OCI-LY7 (cell line): ENCODE data around the gene STON2. TPM values are rescaled to one million over a fixed set of nuclear protein-coding genes. Genes with fewer than 3 reads are reported as not detected.
A peak's percentile ranks its signal among the peaks of the same experiment; 100 is the strongest.

Experiments used
- BruUV-seq: library from RNA; stranded (reverse); fragments of 400-500 nt; replicated peaks from 2 replicates; lab custom pipeline; 2021; lab: Mats Ljungman, UMichigan
- CTCF ChIA-PET: fragments of 300-600 bp; sonication (Branson Sonifier 250); formaldehyde crosslinking; loops from one replicate; lab custom pipeline; 2022; ENCODE audit warnings: antibody characterized with exemption; ENCODE audit not compliant: unreplicated experiment; lab: Charles Lee
- POLR2A ChIA-PET: fragments of 300-600 bp; sonication (Branson Sonifier 250); formaldehyde crosslinking; loops from one replicate; lab custom pipeline; 2022; ENCODE audit warnings: antibody characterized with exemption; lab: Charles Lee
- DNase-seq: peaks from one replicate; pipeline ENCODE4 v3.0.0-alpha.2; 2015; ENCODE audit warnings: low spot score
- H2AFZ ChIP-seq: fragments of 200-600 bp; sonication (generic), shearing (Covaris generic); 2 replicates; pipeline ENCODE4 v1.6.1; 2014; ENCODE audit warnings: mild to moderate bottlenecking, antibody characterized with exemption, low read length, moderate library complexity
- H3K27ac ChIP-seq: fragments of 200-600 bp; sonication (generic); 2 replicates; pipeline ENCODE4 v1.5.1; 2014; ENCODE audit warnings: mixed run types, low read depth, mild to moderate bottlenecking, moderate library complexity, low read length, inconsistent platforms; ENCODE audit not compliant: poor library complexity, severe bottlenecking
- H3K36me3 ChIP-seq: fragments of 200-600 bp; sonication (generic); 2 replicates; pipeline ENCODE4 v1.6.1; 2014; ENCODE audit warnings: mild to moderate bottlenecking, antibody characterized with exemption, low read length, moderate library complexity, mixed read lengths; ENCODE audit not compliant: insufficient read depth
- H3K4me1 ChIP-seq: fragments of 200-600 bp; sonication (generic); 2 replicates; pipeline ENCODE4 v1.5.1; 2014; ENCODE audit warnings: mild to moderate bottlenecking, low read length; ENCODE audit not compliant: insufficient read depth, poor library complexity, severe bottlenecking
- H3K4me2 ChIP-seq: fragments of 200-600 bp; sonication (generic); 2 replicates; pipeline ENCODE4 v1.6.1; 2014; ENCODE audit warnings: mild to moderate bottlenecking, low read length
- H3K4me3 ChIP-seq: fragments of 200-600 bp; sonication (generic); 2 replicates; pipeline ENCODE4 v1.5.1; 2014; ENCODE audit warnings: mild to moderate bottlenecking, low read depth, low read length; ENCODE audit not compliant: poor library complexity, severe bottlenecking
- H3K79me2 ChIP-seq: fragments of 200-600 bp; sonication (generic); 2 replicates; pipeline ENCODE4 v1.6.1; 2016; ENCODE audit warnings: low read depth, mild to moderate bottlenecking, low read length, moderate library complexity, mixed read lengths; ENCODE audit not compliant: insufficient read depth
- H3K9me2 ChIP-seq: fragments of 200-600 bp; sonication (generic); 2 replicates; pipeline ENCODE4 v1.6.1; 2016; ENCODE audit warnings: mild to moderate bottlenecking, low read length, mixed read lengths; ENCODE audit not compliant: insufficient read depth
- H3K9me3 ChIP-seq: fragments of 200-600 bp; sonication (generic); 2 replicates; pipeline ENCODE4 v1.6.1; 2014; ENCODE audit warnings: mild to moderate bottlenecking, mixed run types, low read length, mixed read lengths
- H4K20me1 ChIP-seq: fragments of 200-600 bp; sonication (generic); 2 replicates; pipeline ENCODE4 v1.6.1; 2014; ENCODE audit warnings: mild to moderate bottlenecking, antibody characterized with exemption, low read length, moderate library complexity, mixed read lengths; ENCODE audit not compliant: insufficient read depth
- CTCF ChIP-seq: fragments of 200-600 bp; sonication (generic); conservative IDR thresholded peaks from 2 replicates; pipeline ENCODE4 v1.5.1; 2014; ENCODE audit warnings: mild to moderate bottlenecking, antibody characterized with exemption, low read length, moderate library complexity, mixed read lengths
- EZH2phosphoT487 ChIP-seq: fragments of 200-600 bp; sonication (generic); IDR thresholded peaks from 2 replicates; pipeline ENCODE4 v1.6.1; 2018; ENCODE audit warnings: low read depth, borderline replicate concordance, mild to moderate bottlenecking, mixed run types, antibody characterized with exemption, low read length, moderate library complexity, mixed read lengths
- intact Hi-C: fragments of 100-400 bp; cut with micrococcal nuclease; formaldehyde crosslinking; loops from one replicate; pipeline ENCODE4 v1.10.0; 2022; ENCODE audit not compliant: unreplicated experiment
- total RNA-seq, 2 experiments: library from RNA; depleted of rRNA in 1 of 2; stranded (reverse); fragments of >200 nt in 1 of 2; shearing (Covaris generic) in 1 of 2; gene quantifications; 2 replicates each; pipeline ENCODE4 v1.2.3, GENCODE V29; 2014 to 2022

Gene STON2
- total RNA-seq, 2 experiments from 2014 or later, result 0.25 TPM; not detected in 1

GRCh38 chr14:81366214-81366613 is 33.9 kb downstream of the STON2 start:
- Histone ChIP-seq H3K4me1 (peaks cover 8% of the 10 kb centered on the region), H3K79me2 (no peaks in the 10 kb centered on the region), H3K4me2 (no peak overlapping the region), H4K20me1 (no peaks in the 10 kb centered on the region), H2AFZ (no peak overlapping the region), H3K27ac (no peak overlapping the region), H3K36me3 (no peaks in the 10 kb centered on the region), H3K4me3 (no peak overlapping the region), H3K9me3 (no peaks in the 10 kb centered on the region), H3K9me2 (no peaks in the 10 kb centered on the region)
- no peak for DNase-seq
- no peak for TF ChIP-seq CTCF
- TF ChIP-seq EZH2phosphoT487, result no peak
- no TSS peak for BruUV-seq
- ChIA-PET POLR2A (interaction anchor here (1.2 to 1.5 kb wide), 2 partner anchors 17 to 47 kb away, joined by 3 read pairs; no protein-coding TSS in a partner anchor), CTCF (no interaction called here)
- intact Hi-C loops, result no loop called here

DNA sequence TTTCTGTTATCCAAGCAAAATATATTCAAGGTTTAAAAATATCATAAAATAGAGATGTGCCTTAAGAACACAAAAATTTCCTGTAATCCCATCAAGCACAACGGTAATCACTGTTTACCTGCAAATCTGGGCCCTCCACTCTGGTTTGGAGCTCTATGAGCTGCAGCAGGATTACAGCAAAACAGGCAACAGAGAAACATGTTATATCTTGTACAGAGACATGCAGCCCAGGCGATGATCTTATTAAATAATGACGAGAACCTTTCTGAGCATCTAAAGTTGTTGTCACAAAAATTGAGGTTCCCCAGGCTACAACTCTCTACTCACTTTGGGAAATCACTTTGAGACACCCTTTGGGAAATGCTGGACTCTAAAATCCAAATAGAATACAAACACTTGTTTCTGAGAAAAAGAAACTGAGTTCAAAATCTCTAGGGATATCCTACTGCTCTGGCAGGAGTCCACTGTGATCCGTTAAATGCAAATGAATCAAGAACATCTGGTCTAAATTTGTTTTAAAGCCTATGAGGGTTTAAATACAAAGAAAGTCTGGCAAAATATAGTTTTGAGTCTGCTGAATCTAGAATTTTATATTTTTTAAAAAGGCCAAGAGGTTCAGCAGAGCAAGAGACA is 36.3 kb downstream of the STON2 start:
- ChIA-PET CTCF (no interaction called here), POLR2A (interaction anchor here (0.7 to 1.1 kb wide), 3 partner anchors 19 to 34 kb away, joined by 3 read pairs; no protein-coding TSS in a partner anchor)
- Histone ChIP-seq H3K4me3 (peak overlapping the region; percentile 4), H4K20me1 (no peaks in the 10 kb centered on the region), H3K36me3 (no peaks in the 10 kb centered on the region), H2AFZ (peak overlapping the region; percentile 35), H3K79me2 (no peaks in the 10 kb centered on the region), H3K9me3 (no peaks in the 10 kb centered on the region), H3K4me1 (peaks cover 8% of the 10 kb centered on the region), H3K27ac (peak overlapping the region; percentile 16), H3K4me2 (peak overlapping the region; percentile 45), H3K9me2 (no peaks in the 10 kb centered on the region)
- peak; percentile 13 for DNase-seq
- intact Hi-C loops, result no loop called here
- TF ChIP-seq EZH2phosphoT487 (no peak), CTCF (no peak)
- no TSS peak for BruUV-seq

- no peak for DNase-seq
- no peak overlapping the region for H3K4me3 ChIP-seq
- no peaks in the 10 kb centered on the region for H3K9me3 ChIP-seq
- no peak overlapping the region for H3K27ac ChIP-seq
- no peaks in the 10 kb centered on the region for H3K9me2 ChIP-seq
- no TSS peak for BruUV-seq
- no peaks in the 10 kb centered on the region for H4K20me1 ChIP-seq
- intact Hi-C loops, result no loop called here
- TF ChIP-seq EZH2phosphoT487 (no peak), CTCF (no peak)
- no peaks in the 10 kb centered on the region for H3K36me3 ChIP-seq
- no peaks in the 10 kb centered on the region for H3K79me2 ChIP-seq
- ChIA-PET CTCF (no interaction called here), POLR2A (no interaction called here)
- H3K4me2 ChIP-seq, result no peak overlapping the region
- H2AFZ ChIP-seq, result no peak overlapping the region
- no peaks in the 10 kb centered on the region for H3K4me1 ChIP-seq
These were observed 46.3 kb downstream of the STON2 start for GRCh38 chr14:81353691-81354323.
